GM12873 (cell line): Measurements from ENCODE around the gene SERPINB6.

Experiments used
- TF ChIP-seq, protein P1 (sequence below): IDR thresholded peaks from 2 replicates; pipeline ENCODE4 v1.5.1; 2012; ENCODE audit warnings: low read depth, mild to moderate bottlenecking, moderate library complexity, low read length, control low read depth; ENCODE audit not compliant: insufficient read depth; ENCODE audit errors: missing control alignments

Gene SERPINB6

GRCh38 chr6:2971420-2972218 lies at the start of gene SERPINB6:
Gene SERPINB6 (minus strand): TSS chr6:2971567. CDS start chr6:2959332, 12,235 bp downstream.
- TF ChIP-seq, protein P1, sequence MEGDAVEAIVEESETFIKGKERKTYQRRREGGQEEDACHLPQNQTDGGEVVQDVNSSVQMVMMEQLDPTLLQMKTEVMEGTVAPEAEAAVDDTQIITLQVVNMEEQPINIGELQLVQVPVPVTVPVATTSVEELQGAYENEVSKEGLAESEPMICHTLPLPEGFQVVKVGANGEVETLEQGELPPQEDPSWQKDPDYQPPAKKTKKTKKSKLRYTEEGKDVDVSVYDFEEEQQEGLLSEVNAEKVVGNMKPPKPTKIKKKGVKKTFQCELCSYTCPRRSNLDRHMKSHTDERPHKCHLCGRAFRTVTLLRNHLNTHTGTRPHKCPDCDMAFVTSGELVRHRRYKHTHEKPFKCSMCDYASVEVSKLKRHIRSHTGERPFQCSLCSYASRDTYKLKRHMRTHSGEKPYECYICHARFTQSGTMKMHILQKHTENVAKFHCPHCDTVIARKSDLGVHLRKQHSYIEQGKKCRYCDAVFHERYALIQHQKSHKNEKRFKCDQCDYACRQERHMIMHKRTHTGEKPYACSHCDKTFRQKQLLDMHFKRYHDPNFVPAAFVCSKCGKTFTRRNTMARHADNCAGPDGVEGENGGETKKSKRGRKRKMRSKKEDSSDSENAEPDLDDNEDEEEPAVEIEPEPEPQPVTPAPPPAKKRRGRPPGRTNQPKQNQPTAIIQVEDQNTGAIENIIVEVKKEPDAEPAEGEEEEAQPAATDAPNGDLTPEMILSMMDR = no peak

GRCh38 chr6:3019749-3020320 lies 48.5 kb upstream of the SERPINB6 start:
- TF ChIP-seq, protein P1 = no peak

DNA sequence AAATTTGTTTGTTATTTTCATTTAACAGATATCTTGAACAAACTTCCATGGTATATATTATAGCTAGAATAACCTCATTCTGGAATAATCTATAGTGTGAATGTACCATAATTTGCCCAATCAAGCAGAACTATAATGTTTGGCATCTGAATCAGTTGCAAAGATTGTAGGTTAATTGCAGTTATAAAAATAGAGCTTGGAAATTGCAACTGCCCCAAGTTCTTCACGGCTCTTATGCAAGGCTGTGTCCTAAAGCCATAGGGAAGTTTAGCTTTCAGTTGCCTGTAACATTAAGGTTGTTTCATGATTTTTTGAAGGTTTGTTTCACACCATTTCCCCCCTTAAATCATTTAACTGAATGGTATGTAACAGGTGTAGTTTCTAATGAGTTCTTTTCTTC lies 47.7 kb upstream of the SERPINB6 start:
- TF ChIP-seq, protein P1 = no peak

DNA sequence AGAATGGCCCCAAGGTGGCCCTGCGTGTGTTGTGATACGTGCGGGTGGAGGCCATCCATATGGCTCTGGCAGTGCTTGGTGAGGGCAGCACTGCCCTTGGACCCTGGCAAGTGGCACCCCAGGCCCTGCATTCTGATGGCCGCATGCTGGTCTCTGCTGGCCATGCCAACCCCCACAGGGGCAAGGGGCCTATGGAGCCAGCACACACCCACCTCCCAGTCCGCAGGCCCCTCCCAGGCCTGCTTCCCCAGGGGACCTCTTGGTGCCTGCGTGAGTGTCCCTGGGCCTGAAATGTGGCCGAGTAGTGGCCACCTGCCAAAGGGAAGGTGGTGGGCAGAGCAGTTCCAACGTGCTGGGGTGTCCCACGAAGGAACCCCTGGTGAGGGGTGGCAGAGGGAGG lies 45.9 kb upstream of the SERPINB6 start:
- TF ChIP-seq, protein P1 = no peak

DNA sequence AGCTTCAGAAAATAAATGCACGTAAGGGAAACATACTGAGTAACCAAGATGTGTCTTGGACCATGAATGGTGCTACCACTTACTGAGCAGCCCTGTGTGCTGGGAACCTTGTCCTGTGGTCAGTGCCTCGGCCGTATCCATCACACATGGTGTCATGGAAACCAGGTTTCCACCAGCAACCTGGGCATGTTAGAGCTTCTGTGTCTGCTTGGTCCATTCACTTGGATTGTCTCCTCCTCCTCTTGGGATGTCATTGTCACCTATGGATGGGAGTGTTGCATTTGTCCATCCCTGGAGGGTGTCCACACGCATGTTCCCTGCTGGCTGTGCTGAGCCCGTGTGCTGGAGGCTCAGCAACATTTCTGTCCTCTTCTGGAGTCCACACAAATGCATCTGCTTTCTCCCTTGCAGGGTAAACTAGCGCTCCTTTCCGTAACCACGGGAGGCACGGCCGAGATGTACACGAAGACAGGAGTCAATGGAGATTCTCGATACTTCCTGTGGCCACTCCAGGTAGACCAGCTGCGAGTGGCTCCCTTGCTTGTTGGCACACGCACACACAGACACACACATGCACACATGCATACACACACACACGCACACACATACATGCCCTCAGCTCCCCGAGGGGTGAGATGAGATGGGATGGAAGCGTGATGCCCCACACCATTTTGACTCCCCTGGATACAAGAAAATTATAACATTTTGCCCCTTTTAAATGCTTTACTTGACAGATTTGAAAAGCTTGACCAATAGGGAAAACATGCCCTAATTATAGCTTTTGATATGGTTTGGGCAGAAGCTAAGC lies 45.3 kb upstream of the SERPINB6 start:
- TF ChIP-seq, protein P1 = no peak

DNA sequence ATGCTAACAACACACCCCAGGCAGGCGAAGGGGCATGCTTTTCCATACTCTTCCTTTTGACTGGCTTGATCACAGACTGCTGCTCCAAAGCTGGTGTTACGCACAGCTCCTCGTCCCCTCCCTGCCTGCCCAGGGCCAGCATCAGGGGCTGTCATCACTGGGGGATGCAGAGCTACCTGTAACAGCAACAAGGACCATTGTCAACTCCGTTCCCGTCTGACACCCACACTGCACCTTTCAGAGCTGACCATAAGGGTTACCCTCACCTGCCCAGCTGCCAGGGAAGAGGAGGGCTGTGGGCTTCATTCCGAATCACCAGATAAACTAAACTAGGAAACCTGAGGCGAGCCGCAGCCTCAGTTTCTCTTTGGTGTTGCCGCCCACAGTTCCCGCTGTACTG lies 43.8 kb upstream of the SERPINB6 start:
- TF ChIP-seq, protein P1 = no peak

GRCh38 chr6:3014675-3015066 lies 43.3 kb upstream of the SERPINB6 start:
- TF ChIP-seq, protein P1 = no peak
